NCI-H345 treated with DMSO at 0.1 percent for 48 hours (cell line): ENCODE data around the gene TRIM24.

Source experiments
- DNase-seq: peaks from one replicate; lab custom pipeline; 2025; ENCODE audit not compliant: unreplicated experiment; lab: John Stamatoyannopoulos, UW

Gene TRIM24

GRCh38 chr7:138570715-138571114 lies 110.7 kb downstream of the TRIM24 start:
- no peak for DNase-seq

GRCh38 chr7:138573741-138574140 lies 113.7 kb downstream of the TRIM24 start:
- no peak for DNase-seq

GRCh38 chr7:138575897-138576428 lies 115.9 kb downstream of the TRIM24 start:
- DNase-seq, result no peak

GRCh38 chr7:138579136-138579535 lies 119.1 kb downstream of the TRIM24 start:
- no peak for DNase-seq

- DNase-seq, result no peak
Observed at GRCh38 chr7:138579671-138580070, 119.6 kb downstream of the TRIM24 start.

- DNase-seq, result no peak
Observed at GRCh38 chr7:138581065-138581464, 121.0 kb downstream of the TRIM24 start.

GRCh38 chr7:138584283-138584682 lies 124.2 kb downstream of the TRIM24 start:
- no peak for DNase-seq

- no peak for DNase-seq
Observed at GRCh38 chr7:138584696-138585095, 124.6 kb downstream of the TRIM24 start.

- no peak for DNase-seq
Observed at GRCh38 chr7:138585283-138585993, 125.4 kb downstream of the TRIM24 start.

- DNase-seq, result no peak
Observed at GRCh38 chr7:138587485-138587884, 127.4 kb downstream of the TRIM24 start.

GRCh38 chr7:138588986-138589385 lies 128.9 kb downstream of the TRIM24 start:
- no peak for DNase-seq

GRCh38 chr7:138590154-138590553 lies 130.1 kb downstream of the TRIM24 start:
- no peak for DNase-seq

GRCh38 chr7:138595454-138595853 lies 135.4 kb downstream of the TRIM24 start:
- no peak for DNase-seq

- no peak for DNase-seq
Observed at GRCh38 chr7:138602451-138602850, 142.4 kb downstream of the TRIM24 start.

- no peak for DNase-seq
Observed at GRCh38 chr7:138603549-138604318, 143.7 kb downstream of the TRIM24 start.

GRCh38 chr7:138606236-138606635 lies 146.2 kb downstream of the TRIM24 start:
- DNase-seq, result no peak

GRCh38 chr7:138607216-138608126 lies 147.4 kb downstream of the TRIM24 start:
- DNase-seq, result no peak

- DNase-seq, result no peak
Observed at GRCh38 chr7:138608275-138608674, 148.2 kb downstream of the TRIM24 start.

- no peak for DNase-seq
Observed at GRCh38 chr7:138610671-138611170, 150.7 kb downstream of the TRIM24 start.

GRCh38 chr7:138613630-138614029 lies 153.6 kb downstream of the TRIM24 start:
- no peak for DNase-seq

- DNase-seq, result no peak
Observed at GRCh38 chr7:138616085-138616484, 156.0 kb downstream of the TRIM24 start.
